Lung (tissue), 12 donors: ENCODE measurements around the gene PEX14. TPM values are rescaled to one million over a fixed set of nuclear protein-coding genes. Genes with fewer than 3 reads are reported as not detected.

Experiments
- ATAC-seq: fragments of 200-7000 bp; cut with Tn5 transposase; one replicate; pipeline ENCODE4 v1.9.1; 2020; ENCODE audit warnings: moderate number of reproducible peaks; ENCODE audit not compliant: insufficient read depth, low FRiP score
- DNase-seq, 3 donors: peaks; one replicate each; pipeline ENCODE4 v3.0.0-alpha.2; 2013 to 2017
- H3K27ac ChIP-seq, 2 donors: one replicate each; pipeline ENCODE4 v1.5.1; 2013; ENCODE audit warnings: mild to moderate bottlenecking in 2 of 2, moderate library complexity in 2 of 2, control low read depth in 1 of 2, inconsistent platforms in 1 of 2, low read depth in 1 of 2, low read length in 1 of 2
- H3K27me3 ChIP-seq, 3 donors: one replicate each; pipeline ENCODE4 v1.5.1; 2013; ENCODE audit warnings: low read length in 2 of 3; ENCODE audit not compliant: control insufficient read depth in 3 of 3, insufficient read depth in 3 of 3
- H3K36me3 ChIP-seq, 4 donors: one replicate each; pipeline ENCODE4 v1.5.1; 2013; ENCODE audit warnings: low read length in 4 of 4, mild to moderate bottlenecking in 1 of 4, moderate library complexity in 1 of 4; ENCODE audit not compliant: control insufficient read depth in 4 of 4, insufficient read depth in 4 of 4
- H3K4me1 ChIP-seq, 5 donors: one replicate each; pipeline ENCODE4 v1.5.1; 2013; ENCODE audit warnings: low read length in 5 of 5, mild to moderate bottlenecking in 2 of 5, moderate library complexity in 1 of 5; ENCODE audit not compliant: control insufficient read depth in 5 of 5, insufficient read depth in 5 of 5
- H3K4me3 ChIP-seq: one replicate; pipeline ENCODE4 v1.5.1; 2013; ENCODE audit warnings: mild to moderate bottlenecking, control low read depth, moderate library complexity
- H3K9ac ChIP-seq, 2 donors: one replicate each; pipeline ENCODE4 v1.5.1; 2013; ENCODE audit warnings: low read length in 2 of 2, control low read depth in 1 of 2; ENCODE audit not compliant: insufficient read depth in 1 of 2
- H3K9me3 ChIP-seq, 4 donors: one replicate each; pipeline ENCODE4 v1.5.1; 2013; ENCODE audit warnings: low read length in 3 of 4, mild to moderate bottlenecking in 1 of 4, moderate library complexity in 1 of 4; ENCODE audit not compliant: control insufficient read depth in 4 of 4, insufficient read depth in 3 of 4
- CTCF ChIP-seq: IDR thresholded peaks from 2 replicates; pipeline ENCODE4 v1.5.1; 2012; ENCODE audit warnings: mild to moderate bottlenecking; ENCODE audit errors: control extremely low read depth, extremely low read depth
- WGBS, 2 donors: extraction: QIAGEN DNeasy Blood & Tissue Kit; methylation state at CpG; one replicate each; pipeline ENCODE4 v1.1.7; 2013; 5-methylcytosine and 5-hydroxymethylcytosine counted together
- polyA plus RNA-seq, 2 donors: library from polyadenylated mRNA; stranded (reverse); fragments of 200-250 nt; gene quantifications; one replicate each; pipeline ENCODE4 v1.2.1, GENCODE V29; 2013
- total RNA-seq, 2 donors: library from RNA; depleted of rRNA in 1 of 2; stranded (reverse); fragments of >200 nt in 1 of 2; gene quantifications; one replicate each; pipeline ENCODE4 v1.2.1, GENCODE V29; 2014 to 2021
- donor health status: control.
- donor health status: control.
- donor health status: Bipolar disorder and iron deficiency.
- donor health status: healthy.
- donor health status: DM: yes; HTN: yes; CAD: no.

The PEX14 gene
- total and polyA plus RNA-seq, 4 donors, result 18.1 to 29.2 (median 20.8) TPM

DNA sequence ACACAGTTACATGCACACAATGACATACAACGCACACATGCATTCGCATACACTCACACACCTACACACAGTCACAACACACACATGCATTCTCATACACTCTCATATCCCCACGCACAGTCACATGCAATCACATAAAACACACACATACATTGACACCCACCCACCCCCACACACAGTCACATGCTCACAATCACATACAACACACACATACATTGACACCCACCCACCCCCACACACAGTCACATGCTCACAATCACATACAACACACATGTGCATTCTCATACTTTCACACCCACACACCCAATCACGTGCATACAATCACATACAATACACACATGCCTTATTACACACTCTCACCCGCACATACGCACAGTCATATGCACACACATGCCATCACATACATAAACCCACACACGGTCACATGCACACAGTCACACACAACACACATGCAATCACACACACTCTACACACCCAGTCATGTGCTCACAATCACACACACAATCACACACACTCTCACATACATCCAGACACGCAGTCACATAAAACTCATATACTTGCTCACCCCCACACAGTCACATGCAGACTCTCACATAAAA, 187.4 kb downstream of the PEX14 start:
- peaks cover 0 to 44% (median 2%) of the 10 kb centered on the region in 4 donors for H3K36me3 ChIP-seq
- H3K4me3 ChIP-seq, result no peak overlapping the region
- peak overlapping the region in 1 of 2 donors; percentile 42 for H3K27ac ChIP-seq
- no peak for DNase-seq
- H3K9ac ChIP-seq, result no peak overlapping the region
- 96% methylated on average over 8 of the region's 8 CpGs for WGBS, 2 donors
- H3K9me3 ChIP-seq, result peaks cover 0 to 1% (median 0%) of the 10 kb centered on the region in 4 donors
- no peaks in the 10 kb centered on the region for H3K27me3 ChIP-seq
- peaks cover 0 to 44% (median 25%) of the 10 kb centered on the region in 5 donors for H3K4me1 ChIP-seq
- ATAC-seq, result no peak
- TF ChIP-seq CTCF, result no peak

- Histone ChIP-seq H3K4me3 (no peak overlapping the region), H3K4me1 (peaks cover 0 to 45% (median 29%) of the 10 kb centered on the region in 5 donors), H3K27ac (peak overlapping the region; percentile 75 to 89), H3K36me3 (peaks cover 0 to 41% (median 2%) of the 10 kb centered on the region in 4 donors), H3K9me3 (peaks cover 0 to 1% (median 0%) of the 10 kb centered on the region in 4 donors), H3K9ac (peak overlapping the region in 1 of 2 donors; percentile 16), H3K27me3 (no peaks in the 10 kb centered on the region)
- no peak for TF ChIP-seq CTCF
- ATAC-seq, result no peak
- 69 to 84% methylated on average over 26 of the region's 26 CpGs for WGBS, 2 donors
- no peak for DNase-seq
Measured at GRCh38 chr1:10662824-10663677, 188.3 kb downstream of the PEX14 start.

- 46 to 55% methylated on average over 10 to 15 of the region's 15 CpGs for WGBS, 2 donors
- peak overlapping the region; percentile 75 to 89 for H3K27ac ChIP-seq
- H3K4me3 ChIP-seq, result no peak overlapping the region
- peak overlapping the region in 1 of 2 donors; percentile 38 for H3K9ac ChIP-seq
- peaks cover 0 to 1% (median 0%) of the 10 kb centered on the region in 4 donors for H3K9me3 ChIP-seq
- peaks cover 0 to 35% (median 2%) of the 10 kb centered on the region in 4 donors for H3K36me3 ChIP-seq
- no peaks in the 10 kb centered on the region for H3K27me3 ChIP-seq
- H3K4me1 ChIP-seq, result peaks cover 0 to 48% (median 29%) of the 10 kb centered on the region in 5 donors
- ATAC-seq (no peak), DNase-seq (peak; percentile 89 to 93 (median 90))
- no peak for TF ChIP-seq CTCF
Measured at GRCh38 chr1:10663678-10664035, 188.9 kb downstream of the PEX14 start.
